Parietal lobe (tissue), 1 donor: Measurements from ENCODE around the gene KATNBL1. TPM values are rescaled to one million over a fixed set of nuclear protein-coding genes. Genes with fewer than 3 reads are reported as not detected.

Experiments used
- total RNA-seq: library from RNA; depleted of rRNA; stranded (reverse); fragments of >200 nt; gene quantifications from one replicate; pipeline ENCODE4 v1.2.3, GENCODE V29; 2014

KATNBL1 gene, protein sequence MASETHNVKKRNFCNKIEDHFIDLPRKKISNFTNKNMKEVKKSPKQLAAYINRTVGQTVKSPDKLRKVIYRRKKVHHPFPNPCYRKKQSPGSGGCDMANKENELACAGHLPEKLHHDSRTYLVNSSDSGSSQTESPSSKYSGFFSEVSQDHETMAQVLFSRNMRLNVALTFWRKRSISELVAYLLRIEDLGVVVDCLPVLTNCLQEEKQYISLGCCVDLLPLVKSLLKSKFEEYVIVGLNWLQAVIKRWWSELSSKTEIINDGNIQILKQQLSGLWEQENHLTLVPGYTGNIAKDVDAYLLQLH
- 173 TPM for total RNA-seq

DNA sequence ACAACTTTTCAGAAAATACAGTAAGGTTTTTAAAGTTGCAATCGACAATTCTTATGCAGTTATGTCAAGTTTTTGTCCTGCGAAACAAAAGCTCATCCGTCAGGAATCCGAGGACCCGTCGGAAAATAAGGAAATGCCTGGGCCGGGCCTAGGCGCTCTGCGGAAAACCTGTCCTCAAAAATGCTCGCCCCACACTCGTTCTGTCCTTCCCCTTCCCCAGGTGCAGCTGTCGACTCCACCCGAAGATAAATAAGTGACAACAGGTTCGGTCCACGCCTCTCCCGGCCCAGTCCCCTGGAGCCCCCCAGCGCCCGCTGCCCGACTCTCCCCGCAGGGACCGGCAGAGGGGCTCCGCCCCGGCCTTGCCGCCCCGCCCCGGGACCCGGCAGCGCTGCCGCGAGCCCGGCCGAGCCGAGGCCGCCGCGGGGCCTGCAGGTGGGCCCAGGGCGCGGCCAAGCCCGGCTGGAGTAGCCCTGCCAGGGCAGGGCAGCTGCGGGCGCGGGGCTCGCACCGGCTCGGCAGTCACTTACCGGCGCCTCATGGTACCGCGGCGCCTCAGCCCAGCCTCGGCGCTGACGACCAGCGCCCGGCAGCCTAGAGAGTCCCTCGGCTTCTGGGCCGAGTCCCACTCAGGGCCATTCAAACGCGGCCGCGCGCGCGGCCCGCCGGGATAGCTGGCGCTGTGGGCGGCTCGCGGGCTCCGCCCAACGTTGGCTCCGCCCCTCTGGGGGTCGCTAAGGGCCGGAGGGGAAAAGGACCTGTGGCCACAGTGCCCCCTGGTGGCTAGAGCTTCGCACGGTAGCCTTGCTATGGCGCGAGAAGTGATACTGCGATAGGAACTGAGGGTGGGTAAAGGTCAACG lies at the start of gene KATNBL1:
TSS of gene KATNBL1 (minus strand) at position 676 of the 862 bp plus-strand sequence. CDS start 46,420 bp downstream, outside the sequence.

GRCh38 chr15:34101366-34102174 lies 108.3 kb downstream of the KATNBL1 start, which contains the start of the genes EMC7 and PGBD4:
TSS of gene EMC7 (minus strand) at chr15:34101862. CDS start at chr15:34101839, 23 bp downstream.
TSS of gene PGBD4 (plus strand) at chr15:34102083. CDS start at chr15:34102532, 449 bp downstream.

Other genes starting within 250 kb of the KATNBL1 start
- gene CHRM5, start 241.6 kb downstream of the KATNBL1 start, total RNA-seq = 0.63 TPM
- gene AVEN, start 170.9 kb downstream of the KATNBL1 start, total RNA-seq = 17.2 TPM
- 14.1 TPM for gene EMC7, start 108.2 kb downstream of the KATNBL1 start, total RNA-seq
- 4.7 TPM for gene PGBD4, start 108.0 kb downstream of the KATNBL1 start, total RNA-seq
- gene EMC4, start 14.9 kb upstream of the KATNBL1 start, total RNA-seq = 121 TPM
- 62.0 TPM for gene SLC12A6, start 127.7 kb upstream of the KATNBL1 start, total RNA-seq
- 59.2 TPM for gene NOP10, start 133.0 kb upstream of the KATNBL1 start, total RNA-seq
- gene NUTM1, start 133.2 kb upstream of the KATNBL1 start, total RNA-seq = not detected
- gene LPCAT4, start 157.1 kb upstream of the KATNBL1 start, total RNA-seq = 36.3 TPM
- 68.9 TPM for gene GOLGA8A, start 227.7 kb upstream of the KATNBL1 start, total RNA-seq